Mammary epithelial cell (primary cell): ENCODE measurements around the gene PRKRA.
"Not testable (repeated sequence)": the region's sequence is repeated elsewhere in the genome, so short reads cannot be mapped to it uniquely, and the experiment has no call there.

ENCODE experiments used
- CTCF ChIP-seq, 2 donors: IDR thresholded peaks in 1 of 2; conservative IDR thresholded peaks in 1 of 2; 2 replicates each; pipeline ENCODE4 v1.5.1; 2011 to 2012; ENCODE audit warnings: inconsistent platforms in 2 of 2, low read length in 2 of 2, mild to moderate bottlenecking in 2 of 2, control low read depth in 1 of 2, low read depth in 1 of 2; ENCODE audit not compliant: insufficient read depth in 1 of 2; ENCODE audit errors: extremely low read depth in 1 of 2
- EZH2 ChIP-seq: IDR thresholded peaks from 2 replicates; pipeline ENCODE4 v1.6.1; 2012; ENCODE audit warnings: low read length, inconsistent platforms, borderline replicate concordance

GRCh38 chr2:178412453-178412852 lies 38.5 kb downstream of the PRKRA start:
- not testable (repeated sequence) for TF ChIP-seq EZH2; CTCF (conservative IDR thresholded peaks at IDR 0.05 in 1 of 2, IDR thresholded peaks at IDR 0.05 in 1 of 2; ENCODE audit: extremely low read depth in 1 of 2, insufficient read depth in 1 of 2, low read depth in 1 of 2, low read length in 2 of 2)
